T-helper 1 cell treated with Interleukin-12 subunit alpha and Interleukin-12 subunit beta and Interleukin-4 antibody, amounts not matched to agents 30 ng/mL and 1 ng/mL, for 36 hours (primary cell): ENCODE data around the gene RNF157. TPM values are rescaled to one million over a fixed set of nuclear protein-coding genes. Genes with fewer than 3 reads are reported as not detected.

Source experiments
- intact Hi-C: fragments of 100-400 bp; cut with micrococcal nuclease; formaldehyde crosslinking; loops from one replicate; pipeline ENCODE4 v1.15.1; 2024
- total RNA-seq: library from RNA; stranded (reverse); gene quantifications from 2 replicates; pipeline ENCODE4 v1.2.3, GENCODE V29; 2022

RNF157 gene
- total RNA-seq, 1 donor from 2014 or later, result 104 TPM

GRCh38 chr17:76104140-76104895 lies 136.0 kb downstream of the RNF157 start:
- intact Hi-C loops, result loop anchor here (10.0 kb wide), 1 partner anchor 400 kb away; the partner anchor contains the start of gene RHBDF2

- intact Hi-C loops, result loop anchor here (1.0 to 10.0 kb wide), 10 partner anchors 18 to 401 kb away; partner anchors contain the start of genes ACOX1, FBF1, FOXJ1 and RHBDF2
Observed at GRCh38 chr17:76103274-76104139, 136.8 kb downstream of the RNF157 start, which contains the start of gene EXOC7. Gene EXOC7 (minus strand): TSS chr17:76103787. CDS start chr17:76103692, 95 bp downstream.

- intact Hi-C loops, result loop anchor here (1.0 to 10.0 kb wide), 10 partner anchors 18 to 402 kb away; partner anchors contain the start of genes ACOX1, FBF1, FOXJ1 and RHBDF2
Observed at GRCh38 chr17:76102944-76103273, 137.4 kb downstream of the RNF157 start.

- intact Hi-C loops, result no loop called here
Observed at GRCh38 chr17:76097716-76098295, 142.5 kb downstream of the RNF157 start.

- intact Hi-C loops, result no loop called here
Observed at GRCh38 chr17:76095943-76096342, 144.3 kb downstream of the RNF157 start.

- intact Hi-C loops, result no loop called here
Observed at GRCh38 chr17:76094046-76094445, 146.2 kb downstream of the RNF157 start.

- intact Hi-C loops, result no loop called here
Observed at GRCh38 chr17:76092526-76093413, 147.5 kb downstream of the RNF157 start.

Other genes starting within 250 kb of the RNF157 start
- 7.6 and 7.9 TPM in 2 replicates for gene CDK3, start 239.6 kb downstream of the RNF157 start, total RNA-seq
- 0.02 and 0.07 TPM in 2 replicates for gene EVPL, start 213.2 kb downstream of the RNF157 start, total RNA-seq
- 110 and 111 TPM in 2 replicates for gene SRP68, start 168.0 kb downstream of the RNF157 start, total RNA-seq
- gene GALR2, start 165.7 kb downstream of the RNF157 start, total RNA-seq, result 0.78 and 0.86 TPM in 2 replicates
- gene ZACN, start 161.3 kb downstream of the RNF157 start, total RNA-seq, result 1.0 TPM in 1 of 2 replicates, not detected in the other
- gene EXOC7, start 136.7 kb downstream of the RNF157 start, total RNA-seq, result 153 TPM in 2 replicates
- 0.22 and 0.32 TPM in 2 replicates for gene FOXJ1, start 99.2 kb downstream of the RNF157 start, total RNA-seq
- gene UBALD2, start 24.9 kb upstream of the RNF157 start, total RNA-seq, result 287 and 292 TPM in 2 replicates
- gene QRICH2, start 67.8 kb upstream of the RNF157 start, total RNA-seq, result 4.2 and 5.1 TPM in 2 replicates
- gene PRPSAP1, start 113.4 kb upstream of the RNF157 start, total RNA-seq, result 48.0 and 48.8 TPM in 2 replicates
- gene SPHK1, start 144.1 kb upstream of the RNF157 start, total RNA-seq, result 2.3 and 2.5 TPM in 2 replicates
- gene UBE2O, start 212.7 kb upstream of the RNF157 start, total RNA-seq, result 41.2 and 41.9 TPM in 2 replicates
- gene AANAT, start 227.1 kb upstream of the RNF157 start, total RNA-seq, result not detected in 2 replicates